GM20000 (cell line): ENCODE data around the gene WDR27.

ENCODE experiments used
- DNase-seq: peaks from one replicate; pipeline ENCODE4 v3.0.0; 2012; ENCODE audit warnings: low spot score
- CTCF ChIP-seq: IDR thresholded peaks from 2 replicates; pipeline ENCODE4 v1.5.1; 2012; ENCODE audit warnings: mild to moderate bottlenecking, control low read depth; ENCODE audit errors: extremely low read depth, missing control alignments

WDR27 gene

DNA sequence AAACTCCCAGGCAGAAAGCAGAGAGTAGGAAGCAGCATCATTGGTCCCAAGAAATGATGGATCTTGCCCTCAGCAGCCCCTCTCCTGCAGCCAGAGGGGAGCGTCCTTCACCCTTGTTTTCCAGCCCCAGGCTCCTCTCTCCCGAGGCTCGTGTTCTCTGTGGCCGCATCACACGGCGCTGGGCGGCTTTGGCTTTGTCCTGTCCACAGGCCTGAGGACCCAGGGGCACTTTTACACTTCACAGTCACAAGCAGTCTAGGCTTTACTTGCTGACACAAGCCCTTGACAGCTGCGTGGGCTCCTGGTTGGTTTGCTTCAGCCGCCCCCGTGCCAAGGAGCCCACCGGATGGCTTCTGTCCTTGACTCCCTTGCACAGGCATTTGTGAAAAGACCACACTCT is 272.8 kb downstream of the WDR27 start:
- no peak for DNase-seq

DNA sequence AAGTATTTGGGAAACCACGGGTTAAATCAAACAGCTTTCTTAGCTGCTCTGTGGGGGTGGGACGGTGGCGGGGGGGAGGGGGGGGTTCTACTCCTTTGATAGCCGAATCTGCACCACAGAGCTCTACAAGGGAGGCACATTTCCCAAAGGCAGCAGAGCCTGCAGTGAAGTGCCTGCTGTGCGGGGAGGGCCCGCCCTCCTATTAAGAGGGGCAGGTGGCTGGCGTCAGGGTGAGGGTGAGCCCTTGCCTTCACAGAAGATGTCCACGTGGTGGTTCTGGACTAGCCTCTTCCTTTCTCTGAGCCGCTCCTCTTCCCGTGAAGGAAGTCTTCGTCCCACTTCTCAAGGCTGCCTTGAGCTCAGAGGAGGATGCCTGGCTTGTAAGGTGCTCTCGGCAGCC is 273.3 kb downstream of the WDR27 start:
- DNase-seq: no peak

More for the DNA sequence above, 272.8 kb downstream of the WDR27 start:
- no peak for TF ChIP-seq CTCF

GRCh38 chr6:169427856-169428255 is 274.0 kb downstream of the WDR27 start:
- DNase-seq: no peak
- no peak for TF ChIP-seq CTCF

More for the DNA sequence above, 273.3 kb downstream of the WDR27 start:
- no peak for TF ChIP-seq CTCF

GRCh38 chr6:169426611-169427010 is 275.2 kb downstream of the WDR27 start:
- no peak for TF ChIP-seq CTCF
- no peak for DNase-seq

- TF ChIP-seq CTCF: no peak
- no peak for DNase-seq
Observed at GRCh38 chr6:169425628-169426370, 276.0 kb downstream of the WDR27 start.

DNA sequence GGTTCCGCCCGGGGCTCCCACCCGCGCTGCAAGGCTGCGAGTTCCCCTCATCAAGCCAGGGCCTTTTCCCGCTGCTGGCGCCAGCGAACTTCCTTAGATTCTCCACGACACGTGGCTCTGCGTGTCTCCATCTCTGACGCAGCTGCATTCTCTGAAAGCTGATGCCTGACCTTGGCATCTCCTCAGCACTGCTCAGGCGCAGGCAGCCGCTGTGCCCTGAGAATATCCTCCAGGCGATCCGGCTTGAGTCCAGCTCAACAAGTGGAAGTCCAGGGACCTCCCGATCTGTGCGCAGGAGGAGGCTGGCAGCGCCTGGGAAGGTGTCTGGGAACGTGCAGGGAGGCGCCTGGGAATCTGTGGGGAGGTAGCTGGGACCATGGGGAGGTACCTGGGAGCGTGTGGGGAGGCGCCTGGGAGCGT is 277.0 kb downstream of the WDR27 start:
- no peak for TF ChIP-seq CTCF
- no peak for DNase-seq

- TF ChIP-seq CTCF: no peak
Observed at GRCh38 chr6:169424149-169424804, 277.6 kb downstream of the WDR27 start.

More at GRCh38 chr6:169424149-169424804, 277.6 kb downstream of the WDR27 start:
- DNase-seq: no peak
